Urinary bladder (tissue), 4 donors: ENCODE results near the gene GABRB3. TPM values are rescaled to one million over a fixed set of nuclear protein-coding genes. Genes with fewer than 3 reads are reported as not detected.

Source experiments
- DNase-seq: peaks from one replicate; pipeline ENCODE4 v3.0.0-alpha.2; 2015; ENCODE audit errors: extremely low spot score
- H3K27ac ChIP-seq: one replicate; pipeline ENCODE4 v1.5.1; 2013; ENCODE audit warnings: low read depth, mild to moderate bottlenecking, moderate library complexity
- H3K36me3 ChIP-seq: one replicate; pipeline ENCODE4 v1.6.1; 2013; ENCODE audit warnings: mild to moderate bottlenecking, moderate library complexity; ENCODE audit not compliant: insufficient read depth
- H3K4me1 ChIP-seq: one replicate; pipeline ENCODE4 v1.6.1; 2013; ENCODE audit warnings: mild to moderate bottlenecking, moderate library complexity; ENCODE audit not compliant: insufficient read depth
- H3K4me3 ChIP-seq: one replicate; pipeline ENCODE4 v1.5.1; 2013; ENCODE audit warnings: low read depth, low read length
- WGBS: extraction: QIAGEN DNeasy Blood & Tissue Kit; methylation state at CpG from one replicate; pipeline ENCODE4 v1.1.7; 2013; 5-methylcytosine and 5-hydroxymethylcytosine counted together
- polyA plus RNA-seq: library from polyadenylated mRNA; stranded (reverse); fragments of 200-250 nt; gene quantifications from one replicate; pipeline ENCODE4 v1.2.3, GENCODE V29; 2013
- total RNA-seq: library from RNA; depleted of rRNA; stranded (reverse); fragments of >200 nt; gene quantifications from one replicate; pipeline ENCODE4 v1.2.3, GENCODE V29; 2014
- donor health status: healthy with polysubstance abuse.
- donor health status: healthy.

Gene GABRB3
- total and polyA plus RNA-seq, 2 donors, result 2.3 to 2.5 TPM

GRCh38 chr15:26767169-26767670, 5.6 kb downstream of the GABRB3 start:
- no peak for DNase-seq
- H3K4me1 ChIP-seq, result no peaks in the 10 kb centered on the region
- 8% methylated on average over 5 of the region's 5 CpGs for WGBS
- no peak overlapping the region for H3K27ac ChIP-seq
- no peaks in the 10 kb centered on the region for H3K36me3 ChIP-seq
- no peak overlapping the region for H3K4me3 ChIP-seq

- Histone ChIP-seq H3K4me3 (no peak overlapping the region), H3K4me1 (no peaks in the 10 kb centered on the region), H3K36me3 (no peaks in the 10 kb centered on the region), H3K27ac (no peak overlapping the region)
- no peak for DNase-seq
- WGBS, result 23% methylated on average over 1 of the region's 1 CpG
Observed at GRCh38 chr15:26766262-26766661, 6.6 kb downstream of the GABRB3 start.

GRCh38 chr15:26759986-26760385, 12.9 kb downstream of the GABRB3 start:
- no peaks in the 10 kb centered on the region for H3K36me3 ChIP-seq
- no peak for DNase-seq
- 61% methylated on average over 5 of the region's 5 CpGs for WGBS
- no peak overlapping the region for H3K4me3 ChIP-seq
- H3K27ac ChIP-seq, result no peak overlapping the region
- H3K4me1 ChIP-seq, result no peaks in the 10 kb centered on the region

DNA sequence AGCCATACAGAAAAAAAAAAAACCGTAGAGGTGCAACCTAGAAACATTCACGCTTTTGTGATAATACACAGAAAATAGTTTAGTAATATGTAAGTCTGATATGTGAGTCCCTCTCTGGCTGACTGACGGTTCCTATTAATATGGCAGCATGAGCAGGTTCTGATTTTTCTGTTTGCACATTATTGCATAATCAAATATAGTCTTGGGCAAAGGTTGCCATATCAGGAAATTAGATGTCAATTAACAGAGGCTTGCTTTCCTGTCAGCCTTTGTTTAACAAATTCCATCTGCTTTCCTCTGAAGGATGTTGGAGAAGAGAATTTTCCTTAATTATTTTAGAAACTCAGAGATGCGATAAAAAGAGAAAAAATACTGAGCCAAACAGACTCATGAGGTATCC, 14.8 kb downstream of the GABRB3 start:
- Histone ChIP-seq H3K4me3 (no peak overlapping the region), H3K4me1 (no peaks in the 10 kb centered on the region), H3K36me3 (no peaks in the 10 kb centered on the region), H3K27ac (no peak overlapping the region)
- 45% methylated on average over 4 of the region's 4 CpGs for WGBS
- no peak for DNase-seq

DNA sequence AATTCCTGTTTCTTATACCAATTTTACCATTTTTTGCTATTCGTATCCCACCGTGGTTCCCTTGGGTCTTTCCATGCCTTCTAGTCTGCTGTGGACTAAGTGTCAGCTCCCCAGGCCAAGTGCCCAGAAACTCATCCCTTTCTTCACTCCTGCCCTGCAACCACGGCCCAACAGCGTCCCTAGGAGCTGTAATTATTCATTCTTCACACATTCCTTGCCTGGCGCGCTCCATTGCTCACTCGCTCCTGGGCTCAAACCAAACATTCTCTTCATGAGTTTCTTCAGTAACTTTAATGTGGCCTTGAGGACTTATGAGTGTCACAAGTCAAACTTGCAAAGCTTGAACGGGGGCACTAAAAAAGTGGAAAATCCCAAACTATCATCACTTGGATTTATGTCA, 15.7 kb downstream of the GABRB3 start:
- Histone ChIP-seq H3K4me1 (no peaks in the 10 kb centered on the region), H3K4me3 (no peak overlapping the region), H3K27ac (no peak overlapping the region), H3K36me3 (no peaks in the 10 kb centered on the region)
- DNase-seq, result no peak
- 61% methylated on average over 8 of the region's 8 CpGs for WGBS

- no peak for DNase-seq
- no peak overlapping the region for H3K4me3 ChIP-seq
- no peak overlapping the region for H3K27ac ChIP-seq
- H3K36me3 ChIP-seq, result no peaks in the 10 kb centered on the region
- 67% methylated on average over 7 of the region's 7 CpGs for WGBS
- H3K4me1 ChIP-seq, result no peaks in the 10 kb centered on the region
Observed at GRCh38 chr15:26744894-26745293, 28.0 kb downstream of the GABRB3 start.

DNA sequence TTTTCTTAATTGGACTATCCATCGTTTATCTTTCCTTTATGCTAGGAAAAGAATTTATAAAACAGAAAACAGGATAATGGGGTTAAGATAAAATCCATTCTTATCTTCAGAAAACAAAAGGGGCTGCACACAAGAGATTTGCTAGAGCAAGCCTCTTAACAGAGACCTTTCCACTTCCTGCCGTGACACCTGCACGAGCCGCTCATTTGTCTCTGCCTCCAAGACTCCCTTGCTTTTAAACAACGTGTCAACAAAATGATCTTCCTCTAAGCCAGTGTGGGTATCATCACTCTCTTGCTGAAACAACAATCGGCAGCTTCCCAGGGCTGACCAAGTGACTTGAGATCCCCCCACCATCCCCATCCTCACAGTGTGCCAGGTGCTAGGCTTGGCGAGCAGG, 33.1 kb downstream of the GABRB3 start:
- Histone ChIP-seq H3K4me3 (no peak overlapping the region), H3K4me1 (no peaks in the 10 kb centered on the region), H3K36me3 (no peaks in the 10 kb centered on the region), H3K27ac (no peak overlapping the region)
- WGBS, result 69% methylated on average over 7 of the region's 7 CpGs
- no peak for DNase-seq

GRCh38 chr15:26738996-26739395, 33.9 kb downstream of the GABRB3 start:
- H3K27ac ChIP-seq, result no peak overlapping the region
- 85% methylated on average over 9 of the region's 9 CpGs for WGBS
- H3K36me3 ChIP-seq, result no peaks in the 10 kb centered on the region
- no peaks in the 10 kb centered on the region for H3K4me1 ChIP-seq
- DNase-seq, result no peak
- no peak overlapping the region for H3K4me3 ChIP-seq

DNA sequence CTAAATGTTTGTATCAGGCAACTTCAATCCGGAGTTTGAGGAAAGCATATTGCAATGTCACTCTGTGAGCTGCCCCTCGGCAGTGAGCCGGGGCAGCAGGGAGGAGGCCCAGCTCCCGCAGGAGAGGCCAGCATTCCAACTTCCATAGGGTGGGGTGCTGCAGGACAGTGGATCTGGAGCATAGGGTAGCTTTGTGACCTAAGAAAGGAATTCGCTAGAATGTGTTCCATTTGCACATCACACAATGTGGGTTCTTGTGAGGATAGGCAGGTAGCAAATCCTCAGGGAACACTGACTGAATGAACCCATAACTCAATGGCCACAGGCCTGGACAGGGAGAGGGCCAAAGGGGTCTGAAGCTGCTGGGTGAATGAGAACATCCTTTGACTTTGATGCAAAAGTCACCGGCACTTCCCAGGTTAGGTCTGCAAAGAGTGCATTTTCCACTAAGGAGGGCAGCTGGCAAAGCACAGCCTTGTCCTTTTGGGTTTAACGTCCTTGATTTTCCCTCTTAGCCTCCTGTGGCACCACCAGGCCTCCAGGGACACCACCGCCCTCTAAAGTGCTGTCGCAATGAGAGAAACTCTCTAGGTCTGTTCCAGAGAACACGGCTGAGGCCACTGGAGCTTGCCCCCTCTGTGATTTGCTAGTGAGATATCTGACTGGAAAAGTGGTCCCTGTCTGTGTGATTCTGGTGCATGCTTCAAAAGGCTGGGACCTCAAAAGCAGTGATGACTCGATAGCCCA, 36.2 kb downstream of the GABRB3 start:
- no peaks in the 10 kb centered on the region for H3K36me3 ChIP-seq
- no peak overlapping the region for H3K27ac ChIP-seq
- no peak overlapping the region for H3K4me3 ChIP-seq
- WGBS, result 73% methylated on average over 11 of the region's 11 CpGs
- H3K4me1 ChIP-seq, result no peaks in the 10 kb centered on the region
- no peak for DNase-seq

DNA sequence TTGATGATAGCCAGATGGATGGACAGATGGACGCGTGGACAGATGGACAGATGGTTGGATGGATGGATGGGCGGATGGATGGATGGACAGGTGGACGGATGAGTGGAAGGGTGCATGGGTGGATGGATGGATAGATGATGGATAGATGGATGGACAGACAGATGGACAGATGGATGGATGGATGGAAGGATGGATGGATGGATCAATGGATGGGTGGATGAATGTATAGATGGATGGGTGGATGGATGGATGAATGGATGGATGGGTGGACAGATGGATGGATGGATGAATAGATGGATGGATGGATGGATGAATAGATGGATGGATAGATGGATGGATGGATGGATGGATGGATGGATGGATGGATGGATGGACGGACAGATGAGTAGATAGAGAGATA, 40.9 kb downstream of the GABRB3 start:
- H3K36me3 ChIP-seq, result no peaks in the 10 kb centered on the region
- DNase-seq, result no peak
- no peak overlapping the region for H3K4me3 ChIP-seq
- no peak overlapping the region for H3K27ac ChIP-seq
- WGBS, result 88% methylated on average over 5 of the region's 5 CpGs
- no peaks in the 10 kb centered on the region for H3K4me1 ChIP-seq

- Histone ChIP-seq H3K4me3 (no peak overlapping the region), H3K36me3 (no peaks in the 10 kb centered on the region), H3K27ac (no peak overlapping the region), H3K4me1 (no peaks in the 10 kb centered on the region)
- no peak for DNase-seq
Observed at GRCh38 chr15:26729581-26729980, 43.3 kb downstream of the GABRB3 start.

DNA sequence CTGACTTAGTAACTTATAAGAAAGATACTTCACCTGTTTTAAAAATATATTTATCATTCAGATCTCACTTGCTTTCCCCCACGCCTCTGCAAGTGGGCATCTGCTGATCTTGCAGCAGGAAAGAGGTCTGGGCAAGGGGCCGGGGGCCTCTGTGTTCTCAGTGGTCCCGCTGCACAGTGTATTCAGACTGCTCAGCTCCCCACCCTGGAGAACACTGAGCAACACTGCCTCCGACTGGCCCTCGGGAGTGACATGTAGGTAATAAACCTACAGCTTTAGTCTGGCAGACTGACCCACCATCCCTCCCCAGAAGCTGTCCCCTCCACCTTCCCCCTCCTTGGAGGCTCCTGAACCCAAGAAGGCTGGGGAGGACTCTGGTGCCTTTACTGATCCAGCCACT, 43.8 kb downstream of the GABRB3 start:
- DNase-seq, result no peak
- Histone ChIP-seq H3K4me1 (no peaks in the 10 kb centered on the region), H3K27ac (no peak overlapping the region), H3K4me3 (no peak overlapping the region), H3K36me3 (no peaks in the 10 kb centered on the region)
- 71% methylated on average over 5 of the region's 5 CpGs for WGBS

DNA sequence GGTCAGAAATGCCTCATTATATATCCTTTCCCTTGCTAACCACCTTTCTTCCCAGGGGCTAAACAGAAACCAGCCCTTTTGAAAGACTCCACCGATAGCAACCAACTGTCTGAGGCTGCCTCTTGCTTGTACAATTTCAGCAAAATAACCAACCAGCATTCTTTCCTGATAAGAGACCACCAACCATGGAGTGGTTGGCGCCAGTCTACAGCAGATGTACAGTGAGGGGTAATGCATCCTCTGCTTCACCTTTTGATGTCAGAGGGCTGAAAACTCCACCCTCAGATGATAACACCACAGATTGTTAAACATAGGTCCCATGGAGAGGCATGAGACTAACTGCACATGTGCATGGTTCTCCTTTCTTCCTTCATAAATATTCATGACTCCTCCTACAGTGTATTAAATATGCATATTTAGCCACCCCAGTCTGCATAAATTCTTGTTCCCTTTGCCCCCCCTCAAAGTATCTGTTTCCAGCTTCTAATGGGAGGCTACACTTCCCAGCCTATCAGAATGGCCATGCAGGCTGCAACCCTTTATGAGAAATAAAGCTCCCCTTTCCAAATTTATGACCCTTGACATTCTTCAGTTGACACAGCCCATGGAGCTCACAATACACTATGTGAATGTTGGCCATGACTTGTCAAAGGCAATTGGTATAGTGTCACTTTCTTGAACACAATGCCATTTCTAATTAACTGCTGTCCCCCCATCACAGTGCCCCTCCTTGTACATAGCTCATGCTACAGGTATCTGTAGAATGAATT, 48.3 kb downstream of the GABRB3 start:
- 82% methylated on average over 2 of the region's 2 CpGs for WGBS
- Histone ChIP-seq H3K4me3 (no peak overlapping the region), H3K27ac (no peak overlapping the region), H3K4me1 (no peaks in the 10 kb centered on the region), H3K36me3 (no peaks in the 10 kb centered on the region)
- no peak for DNase-seq

GRCh38 chr15:26722621-26723160, 50.2 kb downstream of the GABRB3 start:
- WGBS, result 32% methylated on average over 5 of the region's 5 CpGs
- Histone ChIP-seq H3K36me3 (no peaks in the 10 kb centered on the region), H3K4me1 (no peaks in the 10 kb centered on the region), H3K27ac (no peak overlapping the region), H3K4me3 (no peak overlapping the region)
- DNase-seq, result no peak
